Type B pancreatic cell (in vitro differentiated cells): Measurements from ENCODE around the gene PROK1. TPM values are rescaled to one million over a fixed set of nuclear protein-coding genes. Genes with fewer than 3 reads are reported as not detected.

Experiments
- DNase-seq: peaks from one replicate; pipeline ENCODE4 v3.0.0; 2021; ENCODE audit warnings: mixed read lengths; ENCODE audit not compliant: unreplicated experiment; ENCODE audit errors: extremely low spot score
- H3K27ac Mint-ChIP-seq: 2 replicates; pipeline ENCODE4 v1.8.0; 2021; ENCODE audit warnings: mild to moderate bottlenecking, mixed read lengths
- H3K27me3 Mint-ChIP-seq: 2 replicates; pipeline ENCODE4 v1.8.0; 2021; ENCODE audit warnings: mixed read lengths
- H3K36me3 Mint-ChIP-seq: 2 replicates; pipeline ENCODE4 v1.8.0; 2021; ENCODE audit warnings: mixed read lengths
- H3K4me1 Mint-ChIP-seq: one replicate; pipeline ENCODE4 v1.8.0; 2021; ENCODE audit warnings: mixed read lengths; ENCODE audit not compliant: unreplicated experiment
- H3K4me3 Mint-ChIP-seq: 2 replicates; pipeline ENCODE4 v1.8.0; 2021; ENCODE audit warnings: mild to moderate bottlenecking, mixed read lengths
- H3K9me3 Mint-ChIP-seq: 2 replicates; pipeline ENCODE4 v1.8.0; 2021; ENCODE audit warnings: mixed read lengths
- total RNA-seq: library from RNA; stranded (reverse); gene quantifications from 2 replicates; pipeline ENCODE4 v1.2.1, GENCODE V29; 2021; ENCODE audit warnings: low replicate concordance
- TF ChIP-seq, protein P1 (sequence below): fragments of 200-600 bp; sonication (generic); conservative IDR thresholded peaks from 2 replicates; pipeline ENCODE4 v1.5.0; 2021; ENCODE audit warnings: antibody characterized with exemption, mild to moderate bottlenecking

Gene PROK1
- total RNA-seq, 1 donor from 2014 or later = 0.29 TPM

DNA sequence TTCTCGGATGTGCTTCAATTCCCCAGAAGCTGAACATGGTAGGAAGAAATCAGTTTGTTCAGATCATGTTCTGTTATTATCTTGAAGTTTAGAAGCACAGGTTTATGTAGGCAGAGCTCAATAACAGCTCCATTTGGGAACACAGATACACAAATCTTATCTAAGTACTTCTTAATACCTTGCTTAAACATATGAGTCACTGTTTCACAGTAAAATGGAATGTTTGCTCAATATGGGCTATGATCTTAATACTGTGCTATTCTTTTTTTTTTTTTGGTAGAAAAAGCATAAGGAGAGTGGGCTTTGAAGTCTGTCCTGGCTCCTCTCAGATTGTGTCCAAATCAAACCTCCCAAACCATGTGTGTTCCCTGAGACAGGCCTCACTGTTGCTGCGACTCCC, 13.4 kb downstream of the PROK1 start:
- no peak overlapping the region for H3K4me3 Mint-ChIP-seq
- H3K27ac Mint-ChIP-seq = peak overlapping the region; percentile 65
- peaks cover 3% of the 10 kb centered on the region for H3K4me1 Mint-ChIP-seq
- H3K9me3 Mint-ChIP-seq = no peaks in the 10 kb centered on the region
- TF ChIP-seq, protein P1, sequence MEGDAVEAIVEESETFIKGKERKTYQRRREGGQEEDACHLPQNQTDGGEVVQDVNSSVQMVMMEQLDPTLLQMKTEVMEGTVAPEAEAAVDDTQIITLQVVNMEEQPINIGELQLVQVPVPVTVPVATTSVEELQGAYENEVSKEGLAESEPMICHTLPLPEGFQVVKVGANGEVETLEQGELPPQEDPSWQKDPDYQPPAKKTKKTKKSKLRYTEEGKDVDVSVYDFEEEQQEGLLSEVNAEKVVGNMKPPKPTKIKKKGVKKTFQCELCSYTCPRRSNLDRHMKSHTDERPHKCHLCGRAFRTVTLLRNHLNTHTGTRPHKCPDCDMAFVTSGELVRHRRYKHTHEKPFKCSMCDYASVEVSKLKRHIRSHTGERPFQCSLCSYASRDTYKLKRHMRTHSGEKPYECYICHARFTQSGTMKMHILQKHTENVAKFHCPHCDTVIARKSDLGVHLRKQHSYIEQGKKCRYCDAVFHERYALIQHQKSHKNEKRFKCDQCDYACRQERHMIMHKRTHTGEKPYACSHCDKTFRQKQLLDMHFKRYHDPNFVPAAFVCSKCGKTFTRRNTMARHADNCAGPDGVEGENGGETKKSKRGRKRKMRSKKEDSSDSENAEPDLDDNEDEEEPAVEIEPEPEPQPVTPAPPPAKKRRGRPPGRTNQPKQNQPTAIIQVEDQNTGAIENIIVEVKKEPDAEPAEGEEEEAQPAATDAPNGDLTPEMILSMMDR = no peak
- no peaks in the 10 kb centered on the region for H3K36me3 Mint-ChIP-seq
- no peak for DNase-seq
- H3K27me3 Mint-ChIP-seq = peaks cover 12% of the 10 kb centered on the region

DNA sequence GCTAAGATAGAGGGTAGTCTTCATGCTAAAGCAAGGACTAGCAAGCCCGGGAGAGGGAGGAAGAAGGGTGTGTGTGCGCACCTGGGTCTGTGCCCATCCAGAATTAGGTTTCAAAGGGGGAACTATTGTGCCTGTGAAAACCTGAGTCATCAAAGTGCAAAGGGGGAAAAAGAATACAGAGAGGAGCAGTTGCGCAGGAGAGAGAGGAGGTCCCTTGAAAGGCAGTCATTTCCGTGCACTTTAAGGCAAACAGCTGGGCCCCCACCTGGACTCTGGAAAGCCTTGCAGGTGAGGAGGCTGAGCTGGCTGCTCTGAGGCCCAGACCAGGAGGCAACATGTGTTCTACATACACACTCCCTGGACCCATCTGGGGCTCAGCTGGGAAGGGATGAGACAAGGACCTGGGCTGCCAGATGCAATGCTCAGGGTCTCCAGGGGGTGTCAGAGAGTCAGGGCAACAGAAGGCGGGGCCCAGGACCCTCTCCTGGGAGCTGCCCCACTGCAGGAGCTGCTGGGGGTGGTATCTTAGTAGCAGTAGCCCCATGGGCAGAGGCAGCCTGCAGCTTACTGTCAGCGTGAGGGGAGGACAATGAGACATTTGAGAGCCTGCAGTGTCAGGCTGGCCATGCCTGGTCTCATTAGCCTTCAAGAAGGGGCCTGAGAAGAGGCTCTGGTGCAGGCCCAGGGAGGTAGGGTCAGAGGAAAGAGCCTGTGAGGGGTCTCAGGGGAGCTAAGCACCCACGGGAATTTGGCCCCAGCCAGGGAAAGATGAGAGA, 14.3 kb downstream of the PROK1 start:
- peak overlapping the region; percentile 65 for H3K27ac Mint-ChIP-seq
- TF ChIP-seq, protein P1 = no peak
- no peaks in the 10 kb centered on the region for H3K36me3 Mint-ChIP-seq
- peaks cover 14% of the 10 kb centered on the region for H3K27me3 Mint-ChIP-seq
- H3K9me3 Mint-ChIP-seq = no peaks in the 10 kb centered on the region
- DNase-seq = no peak
- peaks cover 3% of the 10 kb centered on the region for H3K4me1 Mint-ChIP-seq
- no peak overlapping the region for H3K4me3 Mint-ChIP-seq

- Mint-ChIP-seq H3K4me1 (peaks cover 3% of the 10 kb centered on the region), H3K36me3 (no peaks in the 10 kb centered on the region), H3K9me3 (no peaks in the 10 kb centered on the region), H3K27ac (no peak overlapping the region), H3K27me3 (peaks cover 14% of the 10 kb centered on the region), H3K4me3 (no peak overlapping the region)
- TF ChIP-seq, protein P1 = no peak
- DNase-seq = no peak
These were observed 14.9 kb downstream of the PROK1 start for GRCh38 chr1:110465814-110466380.

DNA sequence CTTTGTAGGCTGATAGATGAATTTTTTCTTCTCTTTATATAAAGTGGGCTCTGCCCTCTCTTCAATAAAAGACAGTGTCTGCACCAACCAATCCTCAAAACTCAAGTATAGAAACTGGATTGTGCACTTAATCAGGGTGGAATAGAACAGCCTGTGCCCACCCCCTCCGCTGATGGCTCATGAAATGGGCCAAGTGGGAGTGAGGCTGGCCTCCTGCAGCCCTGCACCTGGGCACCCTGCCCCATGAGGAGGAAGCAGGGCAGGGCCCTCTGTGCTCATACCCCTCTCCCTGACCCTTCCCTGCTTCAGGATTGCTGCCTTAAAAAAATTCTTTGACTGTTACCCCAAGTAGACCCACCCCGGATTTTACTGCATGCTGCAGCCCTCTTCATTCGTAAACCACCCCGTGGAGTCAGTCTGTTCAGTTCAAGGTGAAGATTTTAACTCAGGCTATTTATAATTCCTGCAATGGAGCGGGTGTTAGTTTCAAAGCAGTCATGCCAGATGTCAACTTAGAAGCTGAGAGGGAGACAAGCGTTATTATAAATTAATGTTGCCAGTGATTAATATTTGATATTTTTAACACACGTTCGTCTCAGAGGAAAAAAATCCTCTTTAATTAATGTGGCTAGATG, 15.8 kb downstream of the PROK1 start:
- Mint-ChIP-seq H3K9me3 (no peaks in the 10 kb centered on the region), H3K4me3 (no peak overlapping the region), H3K27me3 (peaks cover 14% of the 10 kb centered on the region), H3K27ac (no peak overlapping the region), H3K4me1 (peaks cover 3% of the 10 kb centered on the region), H3K36me3 (no peaks in the 10 kb centered on the region)
- TF ChIP-seq, protein P1 = no peak
- DNase-seq = no peak

DNA sequence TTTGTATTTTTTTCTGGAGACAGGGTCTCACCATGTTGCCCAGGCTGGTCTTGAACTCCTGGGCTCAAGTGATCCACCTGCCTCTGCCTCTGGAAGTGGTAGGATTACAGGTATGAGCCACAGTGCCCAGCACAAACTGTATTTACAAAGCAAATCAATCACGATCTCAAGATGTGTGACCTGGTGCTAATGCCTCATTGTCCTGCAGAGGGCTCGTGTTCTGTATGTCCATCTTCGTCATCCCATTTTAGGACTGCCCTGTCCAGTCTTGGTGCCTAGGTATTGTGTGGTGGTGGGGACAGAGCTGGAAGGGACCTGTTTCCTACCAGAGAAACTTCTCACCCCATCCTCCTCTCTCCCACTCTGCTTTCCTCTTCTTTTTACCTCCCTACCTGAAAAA, 20.2 kb downstream of the PROK1 start:
- no peaks in the 10 kb centered on the region for H3K4me1 Mint-ChIP-seq
- DNase-seq = no peak
- no peaks in the 10 kb centered on the region for H3K36me3 Mint-ChIP-seq
- TF ChIP-seq, protein P1 = peak; percentile 19
- no peak overlapping the region for H3K27ac Mint-ChIP-seq
- H3K9me3 Mint-ChIP-seq = no peaks in the 10 kb centered on the region
- peaks cover 12% of the 10 kb centered on the region for H3K27me3 Mint-ChIP-seq
- no peak overlapping the region for H3K4me3 Mint-ChIP-seq
